ENCODE data around the gene ANGPTL4. TPM values are rescaled to one million over a fixed set of nuclear protein-coding genes. Genes with fewer than 3 reads are reported as not detected.
A peak's percentile ranks its signal among the peaks of the same experiment; 100 is the strongest.
"Not testable (repeated sequence)": the region's sequence is repeated elsewhere in the genome, so short reads cannot be mapped to it uniquely, and the experiment has no call there.

The ANGPTL4 gene
- total RNA-seq, 1 donor from 2014 or later = 3.2 TPM

DNA sequence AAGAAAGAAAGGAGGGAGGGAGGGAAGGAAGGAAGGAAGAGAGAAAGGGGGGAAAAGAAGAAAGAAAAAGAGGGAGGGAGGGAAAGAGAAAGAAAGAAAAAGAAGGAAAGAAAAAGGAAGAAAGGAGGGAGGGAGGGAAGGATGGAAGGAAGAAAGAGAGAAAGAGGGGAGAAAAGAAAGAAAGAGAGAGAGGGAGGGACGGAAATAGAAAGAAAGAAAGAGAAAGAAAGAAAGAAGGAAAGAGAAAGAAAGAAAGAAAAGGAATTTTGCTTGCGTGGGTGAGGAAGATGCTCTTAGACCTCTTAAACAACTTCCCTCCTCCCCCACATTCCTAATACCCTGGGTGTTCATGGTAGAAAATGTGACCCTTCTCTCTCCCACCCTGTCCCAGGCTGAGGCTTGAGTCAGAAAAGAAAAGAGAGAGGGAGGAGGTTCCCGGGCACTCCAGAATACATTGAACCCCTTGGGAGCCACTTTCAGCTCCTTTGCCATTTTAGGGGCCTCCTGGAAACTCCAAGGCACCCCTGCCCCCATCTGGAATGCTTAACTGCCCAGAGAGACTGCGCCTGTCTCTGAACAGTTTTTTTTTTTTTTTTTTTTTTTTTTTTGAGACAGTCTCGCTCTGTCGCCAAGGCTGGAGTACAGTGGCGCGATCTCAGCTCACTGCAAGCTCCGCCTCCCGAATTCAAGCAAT lies 11.7 kb upstream of the ANGPTL4 start:
- TF ChIP-seq, protein P1, sequence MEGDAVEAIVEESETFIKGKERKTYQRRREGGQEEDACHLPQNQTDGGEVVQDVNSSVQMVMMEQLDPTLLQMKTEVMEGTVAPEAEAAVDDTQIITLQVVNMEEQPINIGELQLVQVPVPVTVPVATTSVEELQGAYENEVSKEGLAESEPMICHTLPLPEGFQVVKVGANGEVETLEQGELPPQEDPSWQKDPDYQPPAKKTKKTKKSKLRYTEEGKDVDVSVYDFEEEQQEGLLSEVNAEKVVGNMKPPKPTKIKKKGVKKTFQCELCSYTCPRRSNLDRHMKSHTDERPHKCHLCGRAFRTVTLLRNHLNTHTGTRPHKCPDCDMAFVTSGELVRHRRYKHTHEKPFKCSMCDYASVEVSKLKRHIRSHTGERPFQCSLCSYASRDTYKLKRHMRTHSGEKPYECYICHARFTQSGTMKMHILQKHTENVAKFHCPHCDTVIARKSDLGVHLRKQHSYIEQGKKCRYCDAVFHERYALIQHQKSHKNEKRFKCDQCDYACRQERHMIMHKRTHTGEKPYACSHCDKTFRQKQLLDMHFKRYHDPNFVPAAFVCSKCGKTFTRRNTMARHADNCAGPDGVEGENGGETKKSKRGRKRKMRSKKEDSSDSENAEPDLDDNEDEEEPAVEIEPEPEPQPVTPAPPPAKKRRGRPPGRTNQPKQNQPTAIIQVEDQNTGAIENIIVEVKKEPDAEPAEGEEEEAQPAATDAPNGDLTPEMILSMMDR (IDR thresholded peaks at IDR 0.05; ENCODE audit: insufficient read depth, low read length, severe bottlenecking) = no peak
- no peak for FAIRE-seq
- H3K36me3 ChIP-seq (ENCODE audit: control insufficient read depth, insufficient read depth, low read length) = no peaks in the 10 kb centered on the region
- no peak for DNase-seq (ENCODE audit: low read depth)
- H3K27me3 ChIP-seq (ENCODE audit: control insufficient read depth, insufficient read depth, low read length) = no peaks in the 10 kb centered on the region
- H3K4me3 ChIP-seq (ENCODE audit: low read depth, low read length) = no peak overlapping the region

DNA sequence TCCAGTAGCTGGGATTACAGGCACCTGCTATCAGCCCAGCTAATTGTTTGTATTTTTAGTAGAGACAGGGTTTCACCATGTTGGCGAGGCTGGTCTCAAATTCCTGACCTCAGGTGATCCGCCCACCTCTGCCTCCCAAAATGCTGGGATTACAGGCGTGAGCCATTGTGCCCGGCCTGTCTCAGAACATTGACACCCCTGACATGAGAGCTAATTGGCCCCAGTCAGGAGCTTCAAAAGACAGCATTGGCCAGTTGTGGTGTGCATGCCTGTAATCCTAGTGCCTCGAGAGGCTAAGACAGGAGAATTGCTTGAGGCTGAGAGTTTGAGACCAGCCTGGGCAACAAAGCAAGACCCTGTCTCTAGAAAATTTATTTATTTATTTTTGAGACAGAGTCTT lies 11.1 kb upstream of the ANGPTL4 start:
- H3K36me3 ChIP-seq (ENCODE audit: control insufficient read depth, insufficient read depth, low read length); FAIRE-seq; H3K27me3 ChIP-seq (ENCODE audit: control insufficient read depth, insufficient read depth, low read length); H3K4me3 ChIP-seq (ENCODE audit: low read depth, low read length); DNase-seq (ENCODE audit: low read depth): not testable (repeated sequence)

DNA sequence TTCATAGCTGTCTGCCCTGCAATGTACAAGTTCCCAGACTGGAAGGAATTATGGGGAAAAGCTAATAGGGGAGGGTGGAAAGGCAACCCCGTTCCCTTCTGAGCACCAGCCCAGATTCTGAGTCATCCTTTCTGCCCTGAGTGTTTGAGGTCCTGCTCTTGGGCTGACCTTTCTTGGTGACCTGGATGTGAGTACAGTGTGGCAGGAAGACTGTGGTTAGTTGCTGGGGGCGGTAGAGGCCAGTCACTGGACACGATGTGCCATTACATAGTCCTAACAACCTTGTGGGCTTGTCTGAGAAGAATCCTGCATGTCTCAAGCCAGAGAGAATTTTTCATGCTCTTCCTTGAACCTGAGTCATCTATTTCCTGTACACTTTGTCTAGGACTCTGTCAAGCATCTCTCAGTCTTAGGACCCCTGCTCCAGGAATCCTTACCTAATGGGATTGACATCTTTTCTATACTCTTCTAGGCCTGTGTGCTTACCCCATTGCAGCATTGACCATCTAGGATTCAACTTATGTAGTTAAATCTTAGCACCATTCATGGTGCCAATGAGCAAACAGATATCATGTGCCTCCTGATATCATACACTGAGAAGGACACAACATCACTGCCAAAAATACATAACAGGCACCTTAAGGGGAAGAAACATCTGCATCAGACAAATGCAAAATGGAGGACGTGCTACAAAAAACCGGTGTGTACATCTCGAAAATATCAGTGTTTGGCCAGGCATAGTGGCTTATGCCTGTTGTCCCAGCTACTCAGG lies 8.1 kb upstream of the ANGPTL4 start:
- TF ChIP-seq, protein P1 (IDR thresholded peaks at IDR 0.05; ENCODE audit: insufficient read depth, low read length, severe bottlenecking) = no peak
- peak; percentile 89 for DNase-seq (ENCODE audit: low read depth)
- Histone ChIP-seq H3K27me3 (ENCODE audit: control insufficient read depth, insufficient read depth, low read length) (no peaks in the 10 kb centered on the region), H3K4me3 (ENCODE audit: low read depth, low read length) (no peak overlapping the region), H3K36me3 (ENCODE audit: control insufficient read depth, insufficient read depth, low read length) (no peaks in the 10 kb centered on the region)
- FAIRE-seq = peak; percentile 32

DNA sequence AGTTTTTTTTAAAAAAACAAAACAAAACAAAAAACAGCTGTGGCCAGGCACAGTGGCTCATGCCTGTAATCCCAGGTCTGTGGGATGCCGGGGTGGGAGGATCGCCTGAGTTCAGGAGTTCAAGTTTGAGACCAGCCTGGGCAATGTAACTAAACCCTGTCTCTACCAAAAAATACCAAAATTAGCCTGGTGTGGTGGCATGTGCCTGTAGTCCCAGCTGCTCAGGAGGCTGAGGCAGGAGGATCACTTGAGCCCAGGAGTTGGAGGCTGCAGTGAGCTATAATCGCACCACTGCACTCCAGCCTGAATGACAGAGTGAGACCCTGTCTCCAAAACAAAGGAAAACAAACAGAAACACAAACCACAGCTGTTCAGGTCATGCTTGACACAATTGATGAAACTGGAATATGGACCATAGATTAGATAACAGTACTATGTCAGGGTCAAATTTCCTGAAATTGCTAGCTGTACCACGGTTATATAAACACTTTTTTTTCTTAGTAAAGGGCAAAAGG lies 6.9 kb upstream of the ANGPTL4 start:
- no peaks in the 10 kb centered on the region for H3K27me3 ChIP-seq (ENCODE audit: control insufficient read depth, insufficient read depth, low read length)
- H3K4me3 ChIP-seq (ENCODE audit: low read depth, low read length) = no peak overlapping the region
- no peak for DNase-seq (ENCODE audit: low read depth)
- TF ChIP-seq, protein P1 (IDR thresholded peaks at IDR 0.05; ENCODE audit: insufficient read depth, low read length, severe bottlenecking) = no peak
- FAIRE-seq = no peak
- H3K36me3 ChIP-seq (ENCODE audit: control insufficient read depth, insufficient read depth, low read length) = no peaks in the 10 kb centered on the region

DNA sequence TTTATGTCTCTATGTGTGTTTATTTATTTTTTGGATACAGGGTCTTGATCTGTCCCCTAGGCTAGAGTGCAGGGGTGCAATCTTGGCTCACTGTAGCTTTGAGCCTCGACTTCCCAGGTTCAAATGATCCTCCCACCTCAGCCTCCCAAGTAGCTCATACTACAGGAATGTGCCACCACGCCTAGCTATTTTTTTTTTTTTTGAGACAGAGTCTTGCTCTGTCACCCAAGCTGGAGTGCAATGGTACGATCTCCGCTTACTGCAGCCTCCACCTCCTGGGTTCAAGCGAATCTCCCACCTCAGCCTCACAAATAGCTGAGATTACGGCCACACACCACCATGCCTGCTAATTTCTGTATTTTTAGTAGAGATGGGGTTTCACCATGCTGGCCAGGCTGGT lies 5.0 kb upstream of the ANGPTL4 start:
- H3K36me3 ChIP-seq (ENCODE audit: control insufficient read depth, insufficient read depth, low read length) = no peaks in the 10 kb centered on the region
- FAIRE-seq = no peak
- DNase-seq (ENCODE audit: low read depth) = no peak
- TF ChIP-seq, protein P1 (IDR thresholded peaks at IDR 0.05; ENCODE audit: insufficient read depth, low read length, severe bottlenecking) = no peak
- no peak overlapping the region for H3K4me3 ChIP-seq (ENCODE audit: low read depth, low read length)
- H3K27me3 ChIP-seq (ENCODE audit: control insufficient read depth, insufficient read depth, low read length) = no peaks in the 10 kb centered on the region

DNA sequence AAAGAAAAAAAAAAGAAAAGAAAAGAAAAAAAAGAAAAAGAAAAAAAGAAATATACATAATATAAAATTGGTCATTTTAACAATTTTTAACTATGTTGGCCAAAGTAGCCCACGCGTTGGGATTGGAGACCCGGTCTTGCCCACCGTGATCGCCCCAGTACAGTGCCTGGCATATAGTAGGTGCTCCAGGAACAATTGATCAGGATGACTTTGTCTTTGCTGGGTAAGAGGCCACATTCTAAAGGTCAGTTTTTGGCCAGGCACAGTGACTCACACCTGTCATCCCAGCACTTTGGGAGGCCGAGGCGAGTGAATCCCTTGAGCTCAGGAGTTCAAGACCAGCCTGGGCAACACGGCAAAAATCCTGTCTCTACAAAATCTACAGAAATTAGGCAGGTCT lies 3.8 kb upstream of the ANGPTL4 start:
- FAIRE-seq = no peak

More for the DNA sequence above, 3.8 kb upstream of the ANGPTL4 start:
- no peaks in the 10 kb centered on the region for H3K27me3 ChIP-seq (ENCODE audit: control insufficient read depth, insufficient read depth, low read length)
- TF ChIP-seq, protein P1 (IDR thresholded peaks at IDR 0.05; ENCODE audit: insufficient read depth, low read length, severe bottlenecking) = no peak
- no peaks in the 10 kb centered on the region for H3K36me3 ChIP-seq (ENCODE audit: control insufficient read depth, insufficient read depth, low read length)
- DNase-seq (ENCODE audit: low read depth) = no peak
- no peak overlapping the region for H3K4me3 ChIP-seq (ENCODE audit: low read depth, low read length)

All from bronchial epithelial cell (primary cell).